Hepatocyte (in vitro differentiated cells): ENCODE data around the gene FBXO38.

Experiments
- EZH2 ChIP-seq: fragments of 200-600 bp; sonication (generic); IDR thresholded peaks from 2 replicates; pipeline ENCODE4 v1.6.1; 2016; ENCODE audit warnings: antibody characterized with exemption, mild to moderate bottlenecking, borderline replicate concordance
- TF ChIP-seq, protein P1 (sequence below): fragments of 200-600 bp; sonication (generic); IDR thresholded peaks from 2 replicates; pipeline ENCODE4 v1.5.1; 2016; ENCODE audit warnings: antibody characterized with exemption, mild to moderate bottlenecking; ENCODE audit not compliant: poor library complexity

DNA sequence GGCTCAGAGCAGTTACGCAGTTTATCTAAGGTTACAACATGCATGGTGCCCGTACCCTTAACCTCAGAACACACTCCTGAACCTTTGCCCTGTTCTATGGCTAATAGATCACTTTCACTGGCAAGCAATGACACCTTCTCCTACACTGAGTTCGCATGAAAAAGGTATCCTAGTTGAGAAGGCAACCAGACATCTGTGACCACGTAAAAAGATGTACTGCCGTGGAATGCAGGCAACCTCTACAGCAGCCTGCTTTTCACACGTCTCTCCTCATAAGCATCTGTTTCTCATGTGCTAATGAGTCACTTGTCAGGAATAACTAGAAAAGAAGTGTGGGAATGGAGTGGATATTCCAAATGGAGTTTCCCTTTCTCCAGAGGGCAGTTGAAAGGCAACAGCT is 71.4 kb downstream of the FBXO38 start:
- TF ChIP-seq, protein P1, sequence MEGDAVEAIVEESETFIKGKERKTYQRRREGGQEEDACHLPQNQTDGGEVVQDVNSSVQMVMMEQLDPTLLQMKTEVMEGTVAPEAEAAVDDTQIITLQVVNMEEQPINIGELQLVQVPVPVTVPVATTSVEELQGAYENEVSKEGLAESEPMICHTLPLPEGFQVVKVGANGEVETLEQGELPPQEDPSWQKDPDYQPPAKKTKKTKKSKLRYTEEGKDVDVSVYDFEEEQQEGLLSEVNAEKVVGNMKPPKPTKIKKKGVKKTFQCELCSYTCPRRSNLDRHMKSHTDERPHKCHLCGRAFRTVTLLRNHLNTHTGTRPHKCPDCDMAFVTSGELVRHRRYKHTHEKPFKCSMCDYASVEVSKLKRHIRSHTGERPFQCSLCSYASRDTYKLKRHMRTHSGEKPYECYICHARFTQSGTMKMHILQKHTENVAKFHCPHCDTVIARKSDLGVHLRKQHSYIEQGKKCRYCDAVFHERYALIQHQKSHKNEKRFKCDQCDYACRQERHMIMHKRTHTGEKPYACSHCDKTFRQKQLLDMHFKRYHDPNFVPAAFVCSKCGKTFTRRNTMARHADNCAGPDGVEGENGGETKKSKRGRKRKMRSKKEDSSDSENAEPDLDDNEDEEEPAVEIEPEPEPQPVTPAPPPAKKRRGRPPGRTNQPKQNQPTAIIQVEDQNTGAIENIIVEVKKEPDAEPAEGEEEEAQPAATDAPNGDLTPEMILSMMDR: no peak
- TF ChIP-seq EZH2: no peak
